Endometrial microvascular endothelial cells (primary cell): ENCODE measurements around the gene POU3F3. TPM values are rescaled to one million over a fixed set of nuclear protein-coding genes. Genes with fewer than 3 reads are reported as not detected.

Source experiments
- in situ Hi-C: cut with HindIII; loops from 2 replicates; pipeline ENCODE4 v1.10.0; 2017; ENCODE audit warnings: low sequenced_read_pairs, low pct_unique_long_range_greater_than_20kb; ENCODE audit errors: inconsistent ontology term
- total RNA-seq: library from RNA; depleted of rRNA; stranded (reverse); fragments of >200 nt; gene quantifications from one replicate; pipeline ENCODE4 v1.2.3, GENCODE V29; 2015; ENCODE audit errors: inconsistent ontology term

The POU3F3 gene
- total RNA-seq, 1 donor from 2014 or later, result not detected

- in situ Hi-C loops, result no loop called here
These were observed 7.7 kb upstream of the POU3F3 start for GRCh38 chr2:104845946-104846785.

GRCh38 chr2:104846786-104847585, 6.9 kb upstream of the POU3F3 start:
- in situ Hi-C loops, result no loop called here

- in situ Hi-C loops, result no loop called here
These were observed 6.2 kb upstream of the POU3F3 start for GRCh38 chr2:104847586-104848160.

- in situ Hi-C loops, result no loop called here
These were observed 5.4 kb upstream of the POU3F3 start for GRCh38 chr2:104848526-104848925.

- in situ Hi-C loops, result no loop called here
These were observed 4.8 kb upstream of the POU3F3 start for GRCh38 chr2:104849101-104849500.

- in situ Hi-C loops, result no loop called here
These were observed 4.2 kb upstream of the POU3F3 start for GRCh38 chr2:104849618-104850141.

GRCh38 chr2:104850361-104851290, 3.3 kb upstream of the POU3F3 start:
- in situ Hi-C loops, result no loop called here

- in situ Hi-C loops, result no loop called here
These were observed 2.4 kb upstream of the POU3F3 start for GRCh38 chr2:104851291-104852089.

- in situ Hi-C loops, result no loop called here
These were observed 1.7 kb upstream of the POU3F3 start for GRCh38 chr2:104852090-104852666.

GRCh38 chr2:104854498-104855220, 744 bp downstream of the POU3F3 start:
- in situ Hi-C loops, result no loop called here

- in situ Hi-C loops, result no loop called here
These were observed 1.5 kb downstream of the POU3F3 start for GRCh38 chr2:104855221-104856085.

GRCh38 chr2:104856086-104856972, 2.4 kb downstream of the POU3F3 start:
- in situ Hi-C loops, result no loop called here

- in situ Hi-C loops, result no loop called here
These were observed 3.0 kb downstream of the POU3F3 start for GRCh38 chr2:104856973-104857261.

GRCh38 chr2:104857262-104858005, 3.5 kb downstream of the POU3F3 start:
- in situ Hi-C loops, result no loop called here
